HEK293 (cell line): Measurements from ENCODE around the gene CARS1.
A peak's percentile ranks its signal among the peaks of the same experiment; 100 is the strongest.

Source experiments
- GLIS1 ChIP-seq: fragments of 450-650 bp; formaldehyde crosslinking; IDR thresholded peaks from 2 replicates; pipeline ENCODE4 v1.5.1; 2016; ENCODE audit warnings: missing biosample characterization, missing genetic modification characterization
- GLIS2 ChIP-seq: fragments of 450-650 bp; formaldehyde crosslinking; IDR thresholded peaks from 2 replicates; pipeline ENCODE4 v1.5.1; 2016; ENCODE audit warnings: missing biosample characterization, missing genetic modification characterization
- HOXC10 ChIP-seq: sonication (generic); formaldehyde crosslinking; IDR thresholded peaks from 2 replicates; pipeline ENCODE4 v1.8.1; 2023; ENCODE audit warnings: mild to moderate bottlenecking, missing genetic modification reagents
- KLF16 ChIP-seq: fragments of 450-650 bp; formaldehyde crosslinking; IDR thresholded peaks from 2 replicates; pipeline ENCODE4 v1.5.1; 2017; ENCODE audit warnings: missing biosample characterization, missing genetic modification characterization
- REPIN1 ChIP-seq: fragments of 450-650 bp; formaldehyde crosslinking; IDR thresholded peaks from 2 replicates; pipeline ENCODE4 v1.5.1; 2017; ENCODE audit warnings: missing biosample characterization, missing genetic modification characterization, low read depth
- SP7 ChIP-seq: fragments of 450-650 bp; formaldehyde crosslinking; IDR thresholded peaks from 2 replicates; pipeline ENCODE4 v1.5.1; 2016; ENCODE audit warnings: missing biosample characterization, missing genetic modification characterization
- ZFP37 ChIP-seq: fragments of 450-650 bp; formaldehyde crosslinking; IDR thresholded peaks from 2 replicates; pipeline ENCODE4 v1.5.1; 2016; ENCODE audit warnings: missing biosample characterization, missing genetic modification characterization
- ZNF133 ChIP-seq: fragments of 450-650 bp; formaldehyde crosslinking; IDR thresholded peaks from 2 replicates; pipeline ENCODE4 v1.5.1; 2016; ENCODE audit warnings: missing biosample characterization, missing genetic modification characterization
- ZNF140 ChIP-seq: fragments of 450-650 bp; formaldehyde crosslinking; IDR thresholded peaks from 2 replicates; pipeline ENCODE4 v1.5.1; 2016; ENCODE audit warnings: missing biosample characterization, missing genetic modification characterization
- ZNF174 ChIP-seq: fragments of 450-650 bp; formaldehyde crosslinking; IDR thresholded peaks from 2 replicates; pipeline ENCODE4 v1.5.0; 2017; ENCODE audit warnings: missing biosample characterization, mild to moderate bottlenecking, missing genetic modification characterization
- ZNF221 ChIP-seq: fragments of 450-650 bp; formaldehyde crosslinking; IDR thresholded peaks from 2 replicates; pipeline ENCODE4 v1.5.1; 2017; ENCODE audit warnings: missing biosample characterization, missing genetic modification characterization, borderline replicate concordance
- ZNF23 ChIP-seq: fragments of 450-650 bp; formaldehyde crosslinking; IDR thresholded peaks from 2 replicates; pipeline ENCODE4 v1.5.1; 2016; ENCODE audit warnings: missing biosample characterization, missing genetic modification characterization, borderline replicate concordance
- ZNF24 ChIP-seq: fragments of 450-650 bp; formaldehyde crosslinking; IDR thresholded peaks from 2 replicates; pipeline ENCODE4 v1.5.1; 2016; ENCODE audit warnings: missing biosample characterization, missing genetic modification characterization
- ZNF292 ChIP-seq: fragments of 450-650 bp; formaldehyde crosslinking; IDR thresholded peaks from 2 replicates; pipeline ENCODE4 v1.5.1; 2016; ENCODE audit warnings: low read depth, missing biosample characterization, missing genetic modification characterization, borderline replicate concordance
- ZNF394 ChIP-seq: fragments of 450-650 bp; formaldehyde crosslinking; IDR thresholded peaks from 2 replicates; pipeline ENCODE4 v1.5.1; 2016; ENCODE audit warnings: missing biosample characterization, missing genetic modification characterization, mild to moderate bottlenecking, moderate library complexity, borderline replicate concordance
- ZNF473 ChIP-seq: fragments of 450-650 bp; formaldehyde crosslinking; IDR thresholded peaks from 2 replicates; pipeline ENCODE4 v1.5.1; 2017; ENCODE audit warnings: missing biosample characterization, missing genetic modification characterization
- ZNF610 ChIP-seq: fragments of 450-650 bp; formaldehyde crosslinking; IDR thresholded peaks from 2 replicates; pipeline ENCODE4 v1.5.1; 2016; ENCODE audit warnings: missing biosample characterization, missing genetic modification characterization, borderline replicate concordance
- ZNF623 ChIP-seq: fragments of 450-650 bp; formaldehyde crosslinking; IDR thresholded peaks from 2 replicates; pipeline ENCODE4 v1.5.1; 2016; ENCODE audit warnings: missing biosample characterization, missing genetic modification characterization
- ZNF654 ChIP-seq: fragments of 450-650 bp; formaldehyde crosslinking; IDR thresholded peaks from 2 replicates; pipeline ENCODE4 v1.5.1; 2016; ENCODE audit warnings: low read depth, missing biosample characterization, missing genetic modification characterization
- ZNF776 ChIP-seq: fragments of 450-650 bp; formaldehyde crosslinking; IDR thresholded peaks from 2 replicates; pipeline ENCODE4 v1.5.0; 2017; ENCODE audit warnings: missing biosample characterization, missing genetic modification characterization, borderline replicate concordance
- TF ChIP-seq, protein P1 (sequence below): fragments of 450-650 bp; formaldehyde crosslinking; IDR thresholded peaks from 2 replicates; pipeline ENCODE4 v1.5.1; 2017; ENCODE audit warnings: missing biosample characterization, missing genetic modification characterization
- TF ChIP-seq, protein P2 (sequence below): fragments of 450-650 bp; formaldehyde crosslinking; IDR thresholded peaks from 2 replicates; pipeline ENCODE4 v1.5.1; 2017; ENCODE audit warnings: missing biosample characterization, missing genetic modification characterization
- TF ChIP-seq, protein P3 (sequence below): fragments of 450-650 bp; formaldehyde crosslinking; IDR thresholded peaks from 2 replicates; pipeline ENCODE4 v1.5.1; 2016; ENCODE audit warnings: missing biosample characterization, missing genetic modification characterization
- TF ChIP-seq, protein P4 (sequence below): fragments of 450-650 bp; formaldehyde crosslinking; IDR thresholded peaks from 2 replicates; pipeline ENCODE4 v1.5.1; 2017; ENCODE audit warnings: missing biosample characterization, missing genetic modification characterization
- TF ChIP-seq, protein P5 (sequence below): fragments of 450-650 bp; formaldehyde crosslinking; IDR thresholded peaks from 2 replicates; pipeline ENCODE4 v1.5.1; 2016; ENCODE audit warnings: missing biosample characterization, missing genetic modification characterization
- TF ChIP-seq, protein P6 (sequence below): fragments of 450-650 bp; formaldehyde crosslinking; optimal IDR thresholded peaks from 2 replicates; pipeline ENCODE3; 2016; ENCODE audit warnings: missing biosample characterization, mild to moderate bottlenecking, missing genetic modification characterization

Gene CARS1

DNA sequence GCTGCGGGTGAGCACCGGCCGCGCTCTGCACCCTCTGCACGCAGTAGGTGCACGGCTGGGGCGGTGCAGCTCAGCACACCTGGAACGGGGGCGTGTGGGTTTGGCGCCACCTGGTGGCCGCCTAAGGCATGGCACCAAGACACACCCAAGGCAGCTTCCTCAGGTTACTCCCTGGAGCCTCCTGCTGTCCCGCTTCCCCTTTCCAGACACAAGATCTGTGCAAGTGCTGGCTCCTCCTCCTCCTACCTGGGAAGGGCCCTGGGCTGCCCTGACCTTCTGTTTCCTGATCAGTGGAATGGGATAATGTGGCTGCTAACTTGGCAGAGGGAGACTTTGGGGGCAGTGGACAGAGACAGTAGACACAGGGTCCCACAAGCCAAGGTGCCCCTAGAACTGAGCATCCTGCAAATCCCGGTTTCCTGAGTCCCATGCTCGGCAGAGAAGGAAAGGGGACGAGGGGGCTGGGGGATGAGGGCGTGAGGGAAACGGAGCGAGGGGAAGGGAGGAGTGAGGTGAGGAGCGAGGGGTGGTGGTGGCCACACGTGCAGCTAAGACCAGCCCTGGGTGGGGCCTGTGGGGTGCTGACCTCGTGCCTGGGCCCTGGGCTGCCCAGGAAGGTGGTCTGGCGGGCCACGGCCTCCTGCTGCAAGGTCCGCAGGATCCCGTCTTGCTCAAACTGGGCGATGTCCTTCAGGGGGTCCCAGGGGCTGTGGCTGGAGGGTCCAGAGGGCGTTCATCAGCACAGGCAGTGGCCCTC lies 34.8 kb upstream of the CARS1 start (continued):
- peak; percentile 60; the same call in 1 of the 2 replicates for TF ChIP-seq SP7 (tag by site-specific recombination)
- TF ChIP-seq, protein P1, sequence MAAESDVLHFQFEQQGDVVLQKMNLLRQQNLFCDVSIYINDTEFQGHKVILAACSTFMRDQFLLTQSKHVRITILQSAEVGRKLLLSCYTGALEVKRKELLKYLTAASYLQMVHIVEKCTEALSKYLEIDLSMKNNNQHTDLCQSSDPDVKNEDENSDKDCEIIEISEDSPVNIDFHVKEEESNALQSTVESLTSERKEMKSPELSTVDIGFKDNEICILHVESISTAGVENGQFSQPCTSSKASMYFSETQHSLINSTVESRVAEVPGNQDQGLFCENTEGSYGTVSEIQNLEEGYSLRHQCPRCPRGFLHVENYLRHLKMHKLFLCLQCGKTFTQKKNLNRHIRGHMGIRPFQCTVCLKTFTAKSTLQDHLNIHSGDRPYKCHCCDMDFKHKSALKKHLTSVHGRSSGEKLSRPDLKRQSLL (tag by site-specific recombination): no peak
- no peak for TF ChIP-seq ZNF776 (tag by site-specific recombination)
- TF ChIP-seq KLF16 (tag by site-specific recombination): peak; percentile 68; the same call in 1 of the 2 replicates
- TF ChIP-seq ZNF24: no peak
- TF ChIP-seq, protein P2, sequence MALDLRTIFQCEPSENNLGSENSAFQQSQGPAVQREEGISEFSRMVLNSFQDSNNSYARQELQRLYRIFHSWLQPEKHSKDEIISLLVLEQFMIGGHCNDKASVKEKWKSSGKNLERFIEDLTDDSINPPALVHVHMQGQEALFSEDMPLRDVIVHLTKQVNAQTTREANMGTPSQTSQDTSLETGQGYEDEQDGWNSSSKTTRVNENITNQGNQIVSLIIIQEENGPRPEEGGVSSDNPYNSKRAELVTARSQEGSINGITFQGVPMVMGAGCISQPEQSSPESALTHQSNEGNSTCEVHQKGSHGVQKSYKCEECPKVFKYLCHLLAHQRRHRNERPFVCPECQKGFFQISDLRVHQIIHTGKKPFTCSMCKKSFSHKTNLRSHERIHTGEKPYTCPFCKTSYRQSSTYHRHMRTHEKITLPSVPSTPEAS (tag by site-specific recombination): no peak
- no peak for TF ChIP-seq GLIS2 (tag by site-specific recombination)
- TF ChIP-seq, protein P3, sequence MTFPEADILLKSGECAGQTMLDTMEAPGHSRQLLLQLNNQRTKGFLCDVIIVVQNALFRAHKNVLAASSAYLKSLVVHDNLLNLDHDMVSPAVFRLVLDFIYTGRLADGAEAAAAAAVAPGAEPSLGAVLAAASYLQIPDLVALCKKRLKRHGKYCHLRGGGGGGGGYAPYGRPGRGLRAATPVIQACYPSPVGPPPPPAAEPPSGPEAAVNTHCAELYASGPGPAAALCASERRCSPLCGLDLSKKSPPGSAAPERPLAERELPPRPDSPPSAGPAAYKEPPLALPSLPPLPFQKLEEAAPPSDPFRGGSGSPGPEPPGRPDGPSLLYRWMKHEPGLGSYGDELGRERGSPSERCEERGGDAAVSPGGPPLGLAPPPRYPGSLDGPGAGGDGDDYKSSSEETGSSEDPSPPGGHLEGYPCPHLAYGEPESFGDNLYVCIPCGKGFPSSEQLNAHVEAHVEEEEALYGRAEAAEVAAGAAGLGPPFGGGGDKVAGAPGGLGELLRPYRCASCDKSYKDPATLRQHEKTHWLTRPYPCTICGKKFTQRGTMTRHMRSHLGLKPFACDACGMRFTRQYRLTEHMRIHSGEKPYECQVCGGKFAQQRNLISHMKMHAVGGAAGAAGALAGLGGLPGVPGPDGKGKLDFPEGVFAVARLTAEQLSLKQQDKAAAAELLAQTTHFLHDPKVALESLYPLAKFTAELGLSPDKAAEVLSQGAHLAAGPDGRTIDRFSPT (tag by site-specific recombination): no peak
- no peak for TF ChIP-seq ZNF133 (tag by site-specific recombination)
- peak; percentile 60; the same call in 1 of the 2 replicates for TF ChIP-seq ZNF394 (tag by site-specific recombination)
- TF ChIP-seq ZNF140: no peak
- no peak for TF ChIP-seq ZNF623
- 0 out of 2 replicates have a peak, but pooled peaks have one; percentile 42 for TF ChIP-seq ZFP37 (tag by site-specific recombination)
- no peak for TF ChIP-seq REPIN1 (tag by site-specific recombination)
- TF ChIP-seq ZNF473: no peak
- TF ChIP-seq, protein P4, sequence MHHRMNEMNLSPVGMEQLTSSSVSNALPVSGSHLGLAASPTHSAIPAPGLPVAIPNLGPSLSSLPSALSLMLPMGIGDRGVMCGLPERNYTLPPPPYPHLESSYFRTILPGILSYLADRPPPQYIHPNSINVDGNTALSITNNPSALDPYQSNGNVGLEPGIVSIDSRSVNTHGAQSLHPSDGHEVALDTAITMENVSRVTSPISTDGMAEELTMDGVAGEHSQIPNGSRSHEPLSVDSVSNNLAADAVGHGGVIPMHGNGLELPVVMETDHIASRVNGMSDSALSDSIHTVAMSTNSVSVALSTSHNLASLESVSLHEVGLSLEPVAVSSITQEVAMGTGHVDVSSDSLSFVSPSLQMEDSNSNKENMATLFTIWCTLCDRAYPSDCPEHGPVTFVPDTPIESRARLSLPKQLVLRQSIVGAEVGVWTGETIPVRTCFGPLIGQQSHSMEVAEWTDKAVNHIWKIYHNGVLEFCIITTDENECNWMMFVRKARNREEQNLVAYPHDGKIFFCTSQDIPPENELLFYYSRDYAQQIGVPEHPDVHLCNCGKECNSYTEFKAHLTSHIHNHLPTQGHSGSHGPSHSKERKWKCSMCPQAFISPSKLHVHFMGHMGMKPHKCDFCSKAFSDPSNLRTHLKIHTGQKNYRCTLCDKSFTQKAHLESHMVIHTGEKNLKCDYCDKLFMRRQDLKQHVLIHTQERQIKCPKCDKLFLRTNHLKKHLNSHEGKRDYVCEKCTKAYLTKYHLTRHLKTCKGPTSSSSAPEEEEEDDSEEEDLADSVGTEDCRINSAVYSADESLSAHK: no peak
- peak; percentile 61 for TF ChIP-seq ZNF654 (tag by site-specific recombination)
- TF ChIP-seq ZNF174 (tag by site-specific recombination): no peak
- TF ChIP-seq ZNF221 (tag by site-specific recombination): no peak
- TF ChIP-seq HOXC10: no peak
- TF ChIP-seq GLIS1 (tag by site-specific recombination): no peak; the same call in 1 of the 2 replicates
- TF ChIP-seq, protein P5, sequence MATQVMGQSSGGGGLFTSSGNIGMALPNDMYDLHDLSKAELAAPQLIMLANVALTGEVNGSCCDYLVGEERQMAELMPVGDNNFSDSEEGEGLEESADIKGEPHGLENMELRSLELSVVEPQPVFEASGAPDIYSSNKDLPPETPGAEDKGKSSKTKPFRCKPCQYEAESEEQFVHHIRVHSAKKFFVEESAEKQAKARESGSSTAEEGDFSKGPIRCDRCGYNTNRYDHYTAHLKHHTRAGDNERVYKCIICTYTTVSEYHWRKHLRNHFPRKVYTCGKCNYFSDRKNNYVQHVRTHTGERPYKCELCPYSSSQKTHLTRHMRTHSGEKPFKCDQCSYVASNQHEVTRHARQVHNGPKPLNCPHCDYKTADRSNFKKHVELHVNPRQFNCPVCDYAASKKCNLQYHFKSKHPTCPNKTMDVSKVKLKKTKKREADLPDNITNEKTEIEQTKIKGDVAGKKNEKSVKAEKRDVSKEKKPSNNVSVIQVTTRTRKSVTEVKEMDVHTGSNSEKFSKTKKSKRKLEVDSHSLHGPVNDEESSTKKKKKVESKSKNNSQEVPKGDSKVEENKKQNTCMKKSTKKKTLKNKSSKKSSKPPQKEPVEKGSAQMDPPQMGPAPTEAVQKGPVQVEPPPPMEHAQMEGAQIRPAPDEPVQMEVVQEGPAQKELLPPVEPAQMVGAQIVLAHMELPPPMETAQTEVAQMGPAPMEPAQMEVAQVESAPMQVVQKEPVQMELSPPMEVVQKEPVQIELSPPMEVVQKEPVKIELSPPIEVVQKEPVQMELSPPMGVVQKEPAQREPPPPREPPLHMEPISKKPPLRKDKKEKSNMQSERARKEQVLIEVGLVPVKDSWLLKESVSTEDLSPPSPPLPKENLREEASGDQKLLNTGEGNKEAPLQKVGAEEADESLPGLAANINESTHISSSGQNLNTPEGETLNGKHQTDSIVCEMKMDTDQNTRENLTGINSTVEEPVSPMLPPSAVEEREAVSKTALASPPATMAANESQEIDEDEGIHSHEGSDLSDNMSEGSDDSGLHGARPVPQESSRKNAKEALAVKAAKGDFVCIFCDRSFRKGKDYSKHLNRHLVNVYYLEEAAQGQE: no peak
- no peak for TF ChIP-seq ZNF610 (tag by site-specific recombination)
- TF ChIP-seq, protein P6, sequence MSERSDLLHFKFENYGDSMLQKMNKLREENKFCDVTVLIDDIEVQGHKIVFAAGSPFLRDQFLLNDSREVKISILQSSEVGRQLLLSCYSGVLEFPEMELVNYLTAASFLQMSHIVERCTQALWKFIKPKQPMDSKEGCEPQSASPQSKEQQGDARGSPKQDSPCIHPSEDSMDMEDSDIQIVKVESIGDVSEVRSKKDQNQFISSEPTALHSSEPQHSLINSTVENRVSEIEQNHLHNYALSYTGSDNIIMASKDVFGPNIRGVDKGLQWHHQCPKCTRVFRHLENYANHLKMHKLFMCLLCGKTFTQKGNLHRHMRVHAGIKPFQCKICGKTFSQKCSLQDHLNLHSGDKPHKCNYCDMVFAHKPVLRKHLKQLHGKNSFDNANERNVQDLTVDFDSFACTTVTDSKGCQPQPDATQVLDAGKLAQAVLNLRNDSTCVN (tag by site-specific recombination): peak; percentile 19
- TF ChIP-seq ZNF23 (tag by site-specific recombination): no peak
- no peak for TF ChIP-seq ZNF292 (tag by site-specific recombination)
